K562 (cell line): ENCODE data around the gene NUDT6. TPM values are rescaled to one million over a fixed set of nuclear protein-coding genes. Genes with fewer than 3 reads are reported as not detected.

ENCODE experiments used
- ATAC-seq: fragments of 200-7000 bp; cut with Tn5 transposase; 3 replicates; pipeline ENCODE4 v1.9.1; 2020; ENCODE audit warnings: moderate library complexity
- BruUV-seq: library from RNA; stranded (reverse); fragments of 400-500 nt; replicated peaks from 2 replicates; lab custom pipeline; 2021; lab: Mats Ljungman, UMichigan
- CTCF ChIA-PET: fragments of 300-600 bp; formaldehyde crosslinking; extraction: SDS; loops from one replicate; lab custom pipeline; 2021; ENCODE audit warnings: low intra/inter-chr PET ratio; lab: Yijun Ruan, JAX
- POLR2A ChIA-PET: fragments of 300-600, 350-650 bp; sonication (Branson Sonifier 250); formaldehyde crosslinking; extraction: SDS; loops from one replicate; lab custom pipeline; 2021; ENCODE audit warnings: antibody characterized with exemption, inconsistent platforms; lab: Yijun Ruan, JAX
- DNase-seq, 4 experiments: peaks; one replicate each; pipeline versions ENCODE4 v3.0.0 to v3.0.0-alpha.2; 2011 to 2018; ENCODE audit warnings: low spot score in 3 of 4, mixed read lengths in 3 of 4; ENCODE audit errors: extremely low read depth in 1 of 4
- FAIRE-seq: peaks from 2 replicates; lab custom pipeline; 2011; peaks lifted over from hg19 to GRCh38; lab: Jason Lieb, UNC
- H2AFZ ChIP-seq: 2 replicates; pipeline ENCODE4 v1.6.0; 2011; ENCODE audit warnings: low read depth, low read length, control low read depth, inconsistent platforms
- H3K27ac ChIP-seq: fragments of 200-600 bp; 3 replicates; pipeline ENCODE4 v1.8.0; 2011; ENCODE audit warnings: low read depth, mild to moderate bottlenecking, control low read depth, inconsistent platforms, low read length, moderate library complexity, mixed read lengths; ENCODE audit errors: extremely low read depth
- H3K27me3 ChIP-seq, 2 experiments: fragments of 300-600 bp in 1 of 2; 2 replicates in 1 of 2; 3 replicates in 1 of 2; pipeline versions ENCODE4 v1.6.0 to v1.8.0; 2011; ENCODE audit warnings: inconsistent platforms in 2 of 2, low read length in 2 of 2, mild to moderate bottlenecking in 1 of 2, mixed read lengths in 1 of 2, moderate library complexity in 1 of 2; ENCODE audit not compliant: control insufficient read depth in 2 of 2, insufficient read depth in 2 of 2
- H3K36me3 ChIP-seq: fragments of 300-600 bp; 3 replicates; pipeline ENCODE4 v1.8.0; 2011; ENCODE audit warnings: mild to moderate bottlenecking, low read length, inconsistent platforms; ENCODE audit not compliant: control insufficient read depth, insufficient read depth
- H3K4me1 ChIP-seq, 2 experiments: fragments of 200-600 bp in 1 of 2; replicated peaks in 1 of 2; 2 replicates in 1 of 2; 3 replicates in 1 of 2; pipeline versions ENCODE4 v1.5.1 to v1.8.0; 2011; ENCODE audit warnings: inconsistent platforms in 2 of 2, low read length in 2 of 2, mild to moderate bottlenecking in 1 of 2, mixed read lengths in 1 of 2, moderate library complexity in 1 of 2; ENCODE audit not compliant: control insufficient read depth in 2 of 2, insufficient read depth in 2 of 2
- H3K4me2 ChIP-seq: 2 replicates; pipeline ENCODE4 v1.6.1; 2011; ENCODE audit warnings: low read length, control low read depth, inconsistent platforms, mixed read lengths; ENCODE audit not compliant: insufficient read depth
- H3K4me3 ChIP-seq: fragments of 200-600 bp; sonication (generic), shearing (Covaris generic); 2 replicates; pipeline ENCODE4 v1.5.1; 2016; ENCODE audit warnings: control low read depth, inconsistent platforms
- H3K79me2 ChIP-seq: fragments of 200-600 bp; 3 replicates; pipeline ENCODE4 v1.8.0; 2011; ENCODE audit warnings: low read length, inconsistent platforms; ENCODE audit not compliant: control insufficient read depth, insufficient read depth
- H3K9ac ChIP-seq, 2 experiments: 2 replicates each; pipeline versions ENCODE4 v1.6.0 to v1.6.1; 2011; ENCODE audit warnings: low read depth in 2 of 2, low read length in 2 of 2, control low read depth in 1 of 2, inconsistent platforms in 1 of 2, mild to moderate bottlenecking in 1 of 2, mixed read lengths in 1 of 2; ENCODE audit not compliant: insufficient read depth in 1 of 2
- H3K9me1 ChIP-seq: one replicate; pipeline ENCODE4 v1.6.0; 2011; ENCODE audit warnings: inconsistent platforms, mild to moderate bottlenecking, low read length, moderate library complexity; ENCODE audit not compliant: control insufficient read depth, insufficient read depth
- H3K9me3 ChIP-seq: replicated peaks from 2 replicates; pipeline ENCODE4 v1.5.1; 2011; ENCODE audit warnings: low read depth, low read length, inconsistent platforms; ENCODE audit not compliant: control insufficient read depth, insufficient read depth
- H4K20me1 ChIP-seq: replicated peaks from 2 replicates; pipeline ENCODE4 v1.6.1; 2011; ENCODE audit warnings: low read length, inconsistent platforms, mixed read lengths; ENCODE audit not compliant: control insufficient read depth, insufficient read depth
- ERF ChIP-seq: fragments of 450-650 bp; formaldehyde crosslinking; IDR thresholded peaks from 2 replicates; pipeline ENCODE4 v1.4.0; 2020; ENCODE audit warnings: mild to moderate bottlenecking, mixed read lengths
- HES1 ChIP-seq: fragments of 450-650 bp; IDR thresholded peaks from 2 replicates; pipeline ENCODE4 v1.6.1; 2016; ENCODE audit warnings: low read depth, mild to moderate bottlenecking, moderate library complexity
- HIVEP1 ChIP-seq: fragments of 250-450 bp; sonication (Bioruptor Pico); IDR thresholded peaks from 2 replicates; pipeline ENCODE4 v1.4.0; 2020; ENCODE audit warnings: mild to moderate bottlenecking
- PRMT5 ChIP-seq: sonication (generic); formaldehyde crosslinking; IDR thresholded peaks from 2 replicates; pipeline ENCODE4 v1.5.0; 2020; ENCODE audit warnings: missing genetic modification reagents
- ZBTB12 ChIP-seq: fragments of 250-450 bp; sonication (Bioruptor Pico); IDR thresholded peaks from 2 replicates; pipeline ENCODE4 v1.4.0; 2020
- WGBS: fragments of 100-300 bp; shearing (Covaris generic); methylation state at CpG from one replicate; pipeline ENCODE4 v1.1.6; 2016; ENCODE audit warnings: low coverage, mixed read lengths; ENCODE audit not compliant: insufficient coverage; ENCODE audit errors: missing lambda C conversion rate; 5-methylcytosine and 5-hydroxymethylcytosine counted together
- in situ Hi-C: fragments of 300-500 bp; cut with MboI; formaldehyde crosslinking; loops from 4 replicates; pipeline ENCODE4 v1.15.0; 2018; ENCODE audit warnings: inconsistent platforms, mixed read lengths
- intact Hi-C: fragments of 100-400 bp; cut with micrococcal nuclease; formaldehyde crosslinking; loops from 2 replicates; pipeline ENCODE4 v1.14.2; 2022
- polyA plus RNA-seq, 8 experiments: library from polyadenylated mRNA; depleted of rRNA in 4 of 8; stranded (reverse) in 5 of 8; unstranded in 3 of 8; fragments of >200 nt; fragmentation: Nextera tagmentation in 2 of 8; fragmentation: Illumina TruSeq in 1 of 8; extraction: Ambion mirVana in 2 of 8; extraction: Trizol in 1 of 8; gene quantifications; 2 replicates each; pipeline versions ENCODE4 v1.2.1 to v1.2.3, GENCODE V29; 2011 to 2014; ENCODE audit warnings: inconsistent platforms in 1 of 8, missing spikeins in 1 of 8
- total RNA-seq, 7 experiments: library from RNA; depleted of rRNA in 6 of 7; stranded (reverse); fragments of >200 nt in 6 of 7; fragmentation: Illumina TruSeq in 2 of 7; extraction: Trizol in 2 of 7; gene quantifications; 2 replicates each; pipeline versions ENCODE4 v1.2.1 to v1.2.3, GENCODE V29; 2011 to 2021; ENCODE audit warnings: low replicate concordance in 1 of 7

The NUDT6 gene
- total and polyA plus RNA-seq, 9 of the 15 experiments (the other 6 are each of a cell fraction or from before 2014, with no cell fraction given), result 9.4 to 18.1 (median 13.4) TPM

- POLR2A ChIA-PET, result interaction anchor here (1.3 kb wide), 1 partner anchor 9 kb away, joined by 8 read pairs; no protein-coding TSS in a partner anchor
- ATAC-seq, result no peak; the same call in 2 of the 3 replicates
- 56% methylated on average over 6 of the region's 6 CpGs for whole genome bisulfite sequencing
- no TSS peak for BruUV-seq
- no peak for FAIRE-seq
- no peak overlapping the region for H3K4me3 ChIP-seq
- no peaks in the 10 kb centered on the region for H3K9me1 ChIP-seq
- CTCF ChIA-PET, result no interaction called here
- in situ Hi-C loops (no loop called here), intact Hi-C loops (loop anchor here (10.0 kb wide), 1 partner anchor 126 kb away; no protein-coding TSS in a partner anchor)
- no peaks in the 10 kb centered on the region for H3K27me3 ChIP-seq
- H3K4me1 ChIP-seq, result no peaks in the 10 kb centered on the region
- no peak for DNase-seq
- H4K20me1 ChIP-seq, result no peaks in the 10 kb centered on the region
- peaks cover 3% of the 10 kb centered on the region; the same call in 1 of the 3 replicates for H3K79me2 ChIP-seq
- H3K9ac ChIP-seq, result no peak overlapping the region
- no peaks in the 10 kb centered on the region for H3K9me3 ChIP-seq
- no peak overlapping the region for H3K4me2 ChIP-seq
- H2AFZ ChIP-seq, result no peak overlapping the region
- peaks cover 36% of the 10 kb centered on the region; the same call in 2 of the 3 replicates for H3K36me3 ChIP-seq
- no peak for TF ChIP-seq HIVEP1 (CRISPR knock-in tag)
- TF ChIP-seq ZBTB12, result no peak
- no peak for TF ChIP-seq ERF (CRISPR knock-in tag)
- no peak for TF ChIP-seq PRMT5
- no peak for TF ChIP-seq HES1
- TF ChIP-seq, all 486 proteins: peak for 0
- H3K27ac ChIP-seq, result no peak overlapping the region
Measured at GRCh38 chr4:122968227-122968812, 45.9 kb upstream of the NUDT6 start.
